Transverse colon (tissue), 3 donors: Measurements from ENCODE around the gene PRKCH.

Experiments
- POLR2A ChIP-seq: fragments of 450-650 bp; IDR thresholded peaks from one replicate; pipeline ENCODE4 v1.6.1; 2016; ENCODE audit warnings: antibody characterized with exemption, mild to moderate bottlenecking, moderate library complexity
- POLR2AphosphoS5 ChIP-seq, 3 donors: sonication (generic); formaldehyde crosslinking; IDR thresholded peaks; one replicate each; pipeline ENCODE4 v1.6.1; 2016; ENCODE audit warnings: antibody characterized with exemption in 3 of 3

GRCh38 chr14:61334197-61334701 is 12.9 kb downstream of the PRKCH start:
- TF ChIP-seq POLR2AphosphoS5 (IDR thresholded peaks at IDR 0.05) (no peak), POLR2A (no peak)
